CD4-positive, alpha-beta T cell treated with Interleukin-15 for 1 hour (primary cell): ENCODE data around the gene FGF2.
"Not testable (repeated sequence)": the region's sequence is repeated elsewhere in the genome, so short reads cannot be mapped to it uniquely, and the experiment has no call there.

Experiments
- DNase-seq: peaks from one replicate; pipeline ENCODE4 v3.0.0-alpha.2; 2020

Gene FGF2

DNA sequence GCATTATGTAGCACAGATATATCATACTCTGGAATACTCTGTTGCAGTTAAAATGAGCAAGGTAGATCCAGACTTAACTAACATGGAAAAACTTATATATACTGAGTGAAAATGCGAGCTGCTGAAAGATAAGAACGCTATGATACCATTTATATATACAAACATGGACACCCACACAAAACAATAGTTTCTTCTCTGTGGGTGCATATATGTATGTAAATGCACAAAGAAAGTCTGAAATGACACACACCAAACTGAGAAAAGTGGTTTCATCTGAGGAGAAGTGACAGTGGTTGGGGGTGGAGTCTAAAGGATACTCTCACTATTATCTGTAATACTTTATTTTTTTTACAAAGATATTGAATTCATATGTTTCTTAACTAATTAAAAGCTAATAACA is 12.2 kb upstream of the FGF2 start:
- no peak for DNase-seq

DNA sequence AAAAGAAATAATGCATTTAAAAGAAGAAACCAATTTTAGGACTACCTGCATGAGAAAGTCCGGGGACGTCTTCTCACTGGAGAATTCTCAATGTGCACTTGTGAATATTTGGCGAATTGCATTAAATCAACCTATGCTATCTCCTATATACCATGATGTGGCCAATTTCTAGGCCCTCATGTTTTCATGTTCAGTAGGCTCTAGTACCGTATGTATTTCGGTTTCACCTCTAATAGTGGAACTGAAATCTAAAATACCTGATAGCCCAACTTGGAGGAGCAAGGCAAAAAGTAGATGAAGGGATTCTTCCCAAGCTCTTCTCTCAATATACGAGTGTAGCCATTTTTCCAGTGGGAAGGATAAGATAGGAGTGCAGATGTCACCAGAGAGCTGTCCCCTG is 11.4 kb upstream of the FGF2 start:
- no peak for DNase-seq

DNA sequence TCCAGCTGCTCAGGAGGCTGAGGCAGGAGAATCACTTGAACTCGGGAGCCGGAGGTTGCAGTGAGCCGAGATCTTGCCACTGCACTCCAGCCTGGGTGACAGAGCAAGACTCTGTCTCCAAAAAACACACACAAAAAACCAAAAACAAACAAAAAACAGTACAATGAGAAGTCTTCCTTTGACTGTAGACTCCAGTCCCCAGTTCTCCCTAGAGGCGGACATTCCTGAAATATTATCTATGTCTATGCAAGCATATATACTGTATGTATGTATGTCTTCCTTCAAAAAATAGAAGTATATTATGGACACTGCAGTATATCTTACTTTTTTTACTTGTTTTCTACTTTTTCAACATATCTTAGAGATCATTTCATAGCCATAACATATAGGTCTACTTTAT is 10.2 kb upstream of the FGF2 start:
- DNase-seq, result no peak

DNA sequence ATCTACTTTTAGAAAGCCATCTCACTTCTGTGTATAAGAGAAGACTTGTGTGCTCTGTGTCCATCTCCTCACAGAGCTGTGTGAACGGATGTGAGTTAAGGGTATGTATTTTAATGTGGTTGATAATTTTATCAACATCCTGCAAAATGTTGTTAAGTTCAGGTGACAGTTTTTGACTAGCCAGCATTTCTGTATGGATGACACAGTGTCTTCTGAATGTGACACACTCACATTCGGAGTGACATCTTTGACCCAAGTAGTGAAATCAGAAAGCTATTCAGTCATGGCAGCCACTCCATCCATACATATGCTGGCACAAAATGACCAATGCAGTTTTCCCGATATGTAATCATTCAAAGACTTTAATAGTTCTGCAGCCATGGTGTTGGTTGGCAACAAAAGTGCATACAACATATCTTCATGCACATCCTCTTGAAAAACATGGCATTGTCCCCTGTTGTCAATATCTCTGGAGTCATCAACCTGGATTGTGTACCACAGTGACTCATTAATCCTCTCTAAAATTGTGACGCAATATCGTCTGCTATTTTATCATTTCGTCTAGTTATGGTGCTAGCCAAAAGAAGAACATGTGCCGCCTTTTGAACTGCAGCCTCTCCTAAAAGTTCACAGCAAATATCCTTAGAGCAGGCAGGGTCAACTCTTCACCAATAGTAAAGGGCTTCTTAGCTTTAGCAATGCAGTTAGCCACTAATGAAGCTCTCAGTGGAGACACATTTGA is 6.8 kb upstream of the FGF2 start:
- no peak for DNase-seq

DNA sequence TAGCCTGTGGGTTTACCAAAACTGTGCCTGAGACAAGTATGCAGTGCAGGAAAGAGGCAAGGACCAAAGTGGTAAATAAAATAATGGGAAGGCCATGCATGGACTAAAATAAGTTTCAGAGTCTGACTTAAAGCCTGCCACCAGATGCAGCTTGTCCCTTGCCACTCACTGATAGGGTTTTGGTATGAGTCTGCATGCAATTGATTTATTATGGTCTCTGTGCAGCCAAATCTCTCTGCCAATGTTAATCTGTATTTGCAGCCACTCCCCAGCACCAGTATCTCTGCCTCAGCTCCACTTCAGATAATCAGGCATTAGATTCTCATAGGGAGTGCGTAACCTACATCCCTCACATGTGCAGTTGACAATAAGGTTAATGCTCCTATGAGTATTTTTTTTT is 5.5 kb upstream of the FGF2 start:
- no peak for DNase-seq

DNA sequence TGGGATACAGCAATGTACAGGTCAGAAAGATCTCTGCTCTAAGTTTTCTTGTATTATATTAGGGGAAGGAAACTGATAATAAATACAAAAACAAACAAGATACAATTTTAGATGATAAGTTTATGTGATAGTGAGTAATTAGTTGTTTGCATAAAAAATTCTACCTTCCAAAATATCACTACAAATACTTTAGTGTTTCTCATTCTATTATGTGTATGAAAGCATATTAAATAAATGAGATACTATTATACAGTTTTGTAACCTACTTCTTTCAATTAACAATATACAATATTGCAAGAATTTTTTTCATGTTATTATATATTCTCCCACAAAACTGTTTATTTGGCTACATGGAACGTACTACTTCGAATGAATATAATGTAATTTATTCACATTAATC is 4.2 kb upstream of the FGF2 start:
- no peak for DNase-seq

DNA sequence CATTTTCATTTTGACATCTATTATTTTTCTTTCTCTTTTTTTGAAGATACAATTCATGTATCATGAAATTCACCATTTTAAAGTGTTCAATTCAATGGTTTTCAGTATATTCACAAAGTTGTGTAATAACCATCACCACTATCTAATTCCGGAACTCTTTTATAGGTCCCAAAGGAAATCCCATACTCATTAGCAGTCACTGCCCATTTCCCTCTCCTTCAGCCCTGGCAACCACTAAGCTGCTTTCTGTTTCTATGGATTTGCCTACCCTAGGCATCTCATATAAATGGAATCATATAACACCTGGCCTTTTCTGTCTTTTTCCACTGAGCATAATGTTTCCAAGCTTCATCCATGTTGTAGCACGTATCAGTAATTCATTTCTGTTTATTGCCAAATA is 3.2 kb upstream of the FGF2 start:
- DNase-seq, result no peak

DNA sequence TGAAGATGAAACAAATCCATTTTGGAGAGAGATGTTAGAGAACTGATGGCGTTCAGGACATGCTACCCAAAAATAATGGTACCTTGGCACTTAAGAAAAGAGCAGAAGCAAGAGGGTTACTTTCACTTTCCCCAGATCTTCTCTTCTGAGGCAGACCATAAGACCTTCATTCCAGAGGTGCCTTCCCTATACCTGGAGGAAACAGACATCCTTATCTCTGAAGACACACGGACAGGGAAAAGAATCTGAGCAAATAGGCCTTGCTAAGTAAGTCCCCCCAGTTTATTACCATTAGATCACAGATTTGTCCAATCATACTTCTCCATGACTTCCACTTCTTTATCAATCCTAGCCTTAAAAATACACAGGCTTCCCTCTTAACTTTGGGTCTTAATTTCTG is 2.0 kb upstream of the FGF2 start:
- DNase-seq, result no peak

DNA sequence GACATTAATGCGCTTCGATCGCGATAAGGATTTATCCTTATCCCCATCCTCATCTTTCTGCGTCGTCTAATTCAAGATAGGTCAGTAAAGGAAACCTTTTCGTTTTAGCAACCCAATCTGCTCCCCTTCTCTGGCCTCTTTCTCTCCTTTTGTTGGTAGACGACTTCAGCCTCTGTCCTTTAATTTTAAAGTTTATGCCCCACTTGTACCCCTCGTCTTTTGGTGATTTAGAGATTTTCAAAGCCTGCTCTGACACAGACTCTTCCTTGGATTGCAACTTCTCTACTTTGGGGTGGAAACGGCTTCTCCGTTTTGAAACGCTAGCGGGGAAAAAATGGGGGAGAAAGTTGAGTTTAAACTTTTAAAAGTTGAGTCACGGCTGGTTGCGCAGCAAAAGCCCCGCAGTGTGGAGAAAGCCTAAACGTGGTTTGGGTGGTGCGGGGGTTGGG is 528 bp upstream of the FGF2 start:
- no peak for DNase-seq

DNA sequence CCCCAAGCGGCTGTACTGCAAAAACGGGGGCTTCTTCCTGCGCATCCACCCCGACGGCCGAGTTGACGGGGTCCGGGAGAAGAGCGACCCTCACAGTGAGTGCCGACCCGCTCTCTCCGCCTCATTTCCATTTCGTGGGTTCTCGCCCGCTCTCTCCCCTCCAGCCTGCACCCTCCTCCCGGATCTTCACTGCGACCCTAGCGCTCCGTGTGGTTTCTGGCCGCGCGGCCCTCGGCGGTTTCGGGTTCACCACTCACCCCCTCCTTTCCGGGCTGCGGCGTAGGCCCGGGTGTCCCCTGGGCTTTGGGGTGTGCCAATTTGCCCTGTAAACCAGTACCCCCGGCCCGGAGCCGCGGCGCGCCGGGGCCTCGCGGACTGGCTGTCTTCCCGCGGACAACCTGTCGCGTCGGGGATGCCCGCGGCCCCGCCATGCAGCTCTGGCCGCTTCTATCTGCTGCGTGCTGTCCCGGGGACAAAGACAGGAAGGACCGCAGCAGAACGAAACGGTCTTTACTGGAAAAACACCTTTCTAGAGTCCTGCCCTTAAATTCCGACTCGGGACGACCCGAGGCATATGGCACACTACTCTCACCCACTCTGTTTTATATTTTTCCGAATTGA is 737 bp downstream of the FGF2 start:
- peak; percentile 19 for DNase-seq

DNA sequence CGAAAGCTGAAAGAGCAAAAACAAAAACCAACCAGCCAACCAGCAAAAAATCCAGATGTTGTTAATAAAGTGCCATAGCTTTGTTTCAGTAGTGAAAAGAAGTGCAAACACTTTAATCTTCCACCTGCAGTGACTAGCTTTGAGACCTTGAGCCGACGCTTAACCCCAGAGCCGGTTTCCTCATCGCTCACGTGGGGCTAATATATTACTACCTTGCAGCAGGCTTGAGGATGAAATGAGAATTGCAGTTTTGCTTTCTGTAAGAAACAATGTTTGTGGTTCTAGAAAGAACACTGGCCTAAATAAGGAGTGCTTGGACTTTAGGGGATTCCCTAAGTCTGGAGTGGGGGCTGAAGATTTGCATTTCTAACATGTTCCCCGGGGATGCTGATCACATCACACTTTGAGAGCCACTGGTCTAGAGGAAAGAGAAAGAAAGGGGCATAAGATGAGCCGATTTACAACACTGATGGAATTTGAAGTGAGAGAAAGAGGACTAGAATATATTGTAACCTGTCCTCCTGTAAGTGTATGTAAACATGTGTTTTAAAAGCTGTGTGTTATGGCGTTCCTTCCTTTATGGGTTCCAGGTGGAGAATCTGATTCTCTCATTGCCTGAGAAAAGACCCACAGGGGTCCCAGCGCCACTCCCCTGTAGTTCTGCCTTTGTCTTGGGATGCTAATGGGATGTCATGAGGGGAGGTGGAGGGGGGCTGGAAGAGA is 1.4 kb downstream of the FGF2 start:
- no peak for DNase-seq

DNA sequence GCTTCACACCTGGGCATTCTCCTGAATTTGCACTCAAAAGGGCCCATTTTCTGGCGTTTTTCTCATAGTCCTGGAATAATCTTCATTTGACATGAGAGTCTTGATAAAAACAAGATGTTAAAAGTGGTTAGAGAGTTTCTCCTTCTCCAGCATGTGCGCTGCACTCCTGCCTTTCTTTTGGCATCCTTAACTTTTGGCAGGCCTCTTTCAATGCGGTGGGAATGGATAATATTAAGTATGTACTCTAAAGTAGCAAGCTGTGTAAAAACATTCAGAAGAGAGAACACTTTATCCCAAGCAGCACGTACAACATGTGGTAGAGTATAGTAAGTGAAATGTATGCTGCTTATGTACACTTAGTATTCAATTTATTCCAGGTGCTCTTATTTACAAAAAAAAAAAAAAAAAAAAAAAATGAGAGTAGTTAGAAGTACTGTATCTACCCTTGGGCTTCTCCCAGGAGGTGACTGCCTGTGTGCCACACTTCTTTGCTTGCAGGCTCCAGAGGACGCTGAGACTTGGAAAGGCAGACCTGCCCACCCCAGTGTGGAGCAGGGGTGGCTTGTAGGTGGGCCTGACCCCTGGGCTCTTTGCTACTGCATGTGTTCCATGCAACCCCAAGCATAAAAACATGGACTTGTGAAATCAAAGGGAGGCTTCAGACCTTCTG is 3.9 kb downstream of the FGF2 start:
- DNase-seq, result no peak

DNA sequence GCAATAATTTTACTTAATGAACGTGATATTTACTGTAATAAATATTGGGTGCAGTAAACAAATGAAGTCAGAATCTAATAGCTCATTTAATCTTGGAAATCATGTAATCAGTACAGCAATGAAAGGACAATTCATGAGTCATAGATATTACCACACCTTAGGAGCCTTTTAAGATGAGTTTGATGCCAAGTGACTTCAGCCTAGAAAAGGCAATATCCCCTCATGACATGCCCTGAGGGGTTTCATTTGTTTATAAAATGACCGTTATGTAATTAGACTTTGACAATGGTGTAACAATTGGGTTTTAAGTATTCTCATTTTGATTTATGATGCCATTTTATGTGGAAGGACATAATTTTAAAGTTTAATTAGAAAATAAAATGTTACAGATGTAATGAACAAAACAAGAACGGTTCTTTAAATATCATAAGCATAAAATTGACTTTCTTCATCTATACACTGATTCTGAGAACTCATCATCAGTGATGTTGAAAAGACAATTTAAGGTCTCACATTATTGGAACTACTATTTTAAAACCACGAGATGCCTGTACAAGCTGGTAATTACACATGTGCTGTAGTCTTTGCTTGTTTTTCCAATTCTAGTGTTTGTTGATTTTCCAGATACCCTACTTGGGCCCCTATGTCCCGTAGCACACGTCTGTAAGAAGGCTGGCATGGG is 5.0 kb downstream of the FGF2 start:
- DNase-seq, result no peak

DNA sequence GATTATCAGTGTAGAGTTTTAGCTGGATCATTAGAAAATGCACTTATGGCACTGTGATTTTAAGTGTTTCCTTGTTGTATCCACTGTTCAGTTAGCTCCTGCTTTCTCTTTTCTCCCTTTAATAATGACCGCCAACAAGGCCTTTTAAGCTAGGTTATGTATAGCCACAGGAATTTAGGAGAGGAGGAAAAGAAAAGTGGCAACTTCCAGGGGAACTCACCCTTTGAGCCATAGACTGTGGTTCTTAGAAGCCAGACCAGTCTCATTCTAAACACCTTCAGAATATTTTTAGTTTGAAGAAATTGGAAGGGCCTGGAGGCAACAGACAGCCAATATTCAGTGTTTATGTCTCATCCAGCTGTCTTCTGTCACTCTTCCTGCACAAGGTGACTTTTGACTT is 6.1 kb downstream of the FGF2 start:
- DNase-seq, result no peak

DNA sequence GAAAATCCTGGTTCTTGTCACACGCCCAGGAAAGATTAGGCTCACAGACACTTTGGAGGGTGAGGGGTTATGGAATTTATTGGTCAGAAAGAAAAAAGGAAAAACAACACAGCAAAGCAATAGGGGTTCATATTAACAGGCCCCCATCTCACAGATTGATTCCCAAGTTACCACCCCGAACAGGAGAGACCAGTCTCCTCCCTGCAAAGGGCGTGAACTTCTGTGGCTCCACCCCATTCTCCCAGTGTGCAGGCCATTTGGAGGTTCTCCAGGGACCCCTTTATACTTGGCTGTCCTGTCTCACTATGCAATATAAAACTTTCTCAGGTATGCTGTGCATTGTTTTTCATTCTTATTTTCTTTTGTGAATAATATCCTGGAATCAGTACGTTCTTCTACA is 7.4 kb downstream of the FGF2 start:
- no peak for DNase-seq

DNA sequence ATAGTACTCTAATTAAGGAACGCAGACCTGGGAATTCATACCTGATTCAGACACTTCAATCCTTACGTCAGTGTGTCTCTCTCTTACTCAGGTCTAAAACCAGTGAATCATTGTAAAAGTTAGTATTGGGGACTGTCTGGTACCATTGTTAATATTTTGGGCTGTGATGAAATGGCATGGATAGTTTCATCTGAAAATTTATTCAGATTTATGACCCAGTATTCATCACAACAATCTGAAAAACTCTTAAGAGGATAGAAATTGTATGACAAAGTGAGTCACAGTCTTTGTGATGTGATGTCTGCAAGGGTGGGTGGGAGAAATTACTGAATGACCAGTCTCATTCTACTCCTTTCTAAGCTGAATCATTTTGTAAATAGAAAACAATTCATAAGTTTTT is 10.3 kb downstream of the FGF2 start:
- DNase-seq, result no peak

DNA sequence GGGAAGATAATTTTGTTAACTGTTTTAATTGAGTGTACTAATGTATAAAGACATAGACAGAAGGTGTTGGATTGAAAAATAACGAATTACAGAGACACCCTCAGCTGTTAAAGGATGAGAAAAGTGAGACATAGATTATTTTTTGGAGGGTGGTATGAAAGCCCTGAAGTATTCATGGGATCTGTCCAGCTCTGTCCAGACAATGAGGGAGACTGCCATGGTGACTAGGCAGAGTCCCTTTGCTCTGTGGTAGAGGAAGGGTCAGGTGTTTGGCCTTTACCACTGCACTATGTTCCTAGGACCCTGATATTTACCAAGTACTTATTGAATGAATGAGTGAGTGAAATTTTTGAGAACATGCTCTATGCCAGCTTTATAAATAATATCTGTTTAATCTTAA is 11.4 kb downstream of the FGF2 start:
- no peak for DNase-seq

DNA sequence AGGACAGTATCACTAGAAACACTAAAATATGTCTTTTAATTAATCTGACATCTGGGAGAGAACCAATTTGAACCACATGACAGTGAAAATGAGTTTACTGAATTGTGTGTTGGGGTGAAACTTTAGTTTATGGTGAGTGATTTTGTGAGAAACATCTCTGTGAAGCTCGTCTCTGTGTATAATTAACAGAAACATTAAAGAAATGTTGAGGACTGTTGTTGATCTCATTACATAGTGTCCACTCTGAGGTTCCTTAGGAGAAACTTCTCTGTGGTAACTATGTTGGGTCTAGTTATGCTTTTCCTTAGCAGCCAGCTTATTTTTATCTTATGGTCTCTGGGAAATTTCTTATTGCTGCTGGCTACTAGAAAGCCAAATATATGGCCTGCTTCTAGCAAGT is 15.8 kb downstream of the FGF2 start:
- DNase-seq, result no peak

DNA sequence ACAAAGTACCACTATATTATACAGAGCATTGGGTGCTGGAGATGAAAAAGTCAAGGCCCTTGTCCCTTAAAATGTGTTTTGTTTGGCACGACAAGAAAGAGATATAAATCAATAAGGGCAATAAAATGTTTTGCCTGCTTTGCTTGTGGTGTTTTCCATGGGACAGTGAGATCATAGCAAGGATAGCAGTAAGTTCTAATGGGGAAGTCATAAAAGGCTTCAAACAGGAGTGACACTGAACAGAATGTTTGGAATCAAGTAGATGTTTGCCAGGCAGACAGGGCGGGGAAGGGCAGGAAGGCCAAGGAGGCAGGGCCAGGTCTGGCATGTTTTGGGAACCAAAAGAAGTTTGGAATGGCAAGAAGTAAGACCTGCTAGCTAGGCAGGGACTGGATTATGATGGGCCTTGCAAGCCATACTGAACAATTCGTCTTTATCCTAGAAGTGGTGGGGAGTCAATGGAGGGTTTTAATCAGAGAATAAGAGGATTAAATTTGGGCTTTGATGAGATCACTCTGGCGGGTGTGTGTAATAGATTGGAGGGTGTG is 16.4 kb downstream of the FGF2 start:
- no peak for DNase-seq

DNA sequence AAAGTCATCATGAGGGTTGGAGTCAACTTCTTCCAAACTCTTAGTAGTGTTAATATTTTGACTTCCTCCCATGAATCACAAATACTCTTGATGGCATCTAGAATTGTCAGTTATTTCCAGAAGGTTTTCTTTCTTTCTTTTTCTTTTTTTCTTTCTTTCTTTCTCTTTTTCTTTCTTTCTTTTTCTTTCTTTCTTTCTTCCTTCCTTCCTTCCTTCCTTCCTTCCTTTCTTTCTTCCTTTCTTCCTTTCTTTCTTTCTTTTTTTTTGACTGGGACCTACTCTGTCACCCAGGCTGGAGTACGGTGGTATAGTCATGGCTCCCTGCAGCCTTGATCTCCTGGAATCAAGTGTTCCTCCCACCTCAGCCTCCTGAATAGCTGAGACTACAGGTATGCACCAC is 17.8 kb downstream of the FGF2 start:
- DNase-seq, result not testable (repeated sequence)

DNA sequence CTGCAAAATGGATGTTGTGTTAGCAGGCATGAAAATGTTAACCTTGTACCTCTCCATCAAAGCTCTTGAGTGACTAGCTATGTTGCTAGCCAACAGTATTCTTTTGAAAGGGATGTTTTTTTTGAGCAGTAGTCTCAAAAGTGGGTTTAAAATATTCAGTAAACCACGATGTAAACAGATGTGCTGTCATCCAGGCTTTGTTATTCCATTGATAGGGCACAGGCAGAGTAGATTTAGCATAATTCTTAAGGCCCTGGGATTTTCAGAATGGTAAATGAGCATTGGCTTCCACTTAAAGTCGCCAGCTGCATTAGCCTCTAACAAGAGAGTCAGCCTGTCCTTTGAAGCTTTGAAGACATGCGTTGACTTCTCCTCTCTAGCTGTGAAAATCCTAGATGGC is 18.4 kb downstream of the FGF2 start:
- DNase-seq, result no peak

DNA sequence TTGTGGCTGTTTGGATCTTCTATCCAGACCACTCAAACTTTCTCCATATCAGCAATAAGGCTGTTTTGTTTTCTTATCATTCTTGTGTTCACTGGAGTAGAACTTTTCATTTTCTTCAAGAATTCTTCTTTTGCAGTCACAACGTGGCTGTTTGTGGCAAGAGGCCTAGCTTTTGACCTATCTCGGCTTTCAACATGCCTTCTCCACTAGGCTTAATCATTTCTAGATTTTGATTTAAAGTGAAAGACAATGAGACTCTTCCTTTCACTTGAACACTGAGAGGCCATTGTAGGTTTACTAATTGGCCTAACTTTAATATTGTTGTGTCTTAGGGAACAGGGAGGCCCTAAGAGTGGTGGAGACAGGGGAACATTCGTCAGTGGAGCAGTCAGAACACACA is 19.1 kb downstream of the FGF2 start:
- DNase-seq, result no peak

DNA sequence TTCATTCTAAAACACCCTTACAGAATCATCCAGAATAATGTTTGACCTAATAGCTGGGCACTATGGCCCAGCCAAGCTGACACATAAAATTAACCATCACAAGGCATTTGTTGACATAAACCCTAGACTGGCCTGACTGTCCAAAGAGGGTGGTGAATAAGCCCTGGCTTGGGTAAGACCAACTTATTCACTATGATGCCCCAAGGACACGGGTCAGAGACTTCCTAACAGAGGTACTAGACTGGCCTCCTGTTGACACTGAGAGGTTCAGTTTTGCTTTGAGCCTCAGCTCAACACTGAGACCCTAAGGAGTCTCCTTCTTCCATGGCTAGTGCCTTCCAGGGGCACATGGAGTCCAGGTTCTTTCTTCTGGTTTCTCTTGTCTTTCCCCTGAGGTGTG is 21.3 kb downstream of the FGF2 start:
- DNase-seq, result no peak
